PC-3 (cell line): Measurements from ENCODE around the gene ERAP2. TPM values are rescaled to one million over a fixed set of nuclear protein-coding genes. Genes with fewer than 3 reads are reported as not detected.

Experiments
- ATAC-seq: fragments of 200-7000 bp; cut with Tn5 transposase; 2 replicates; pipeline ENCODE4 v1.9.1; 2020; ENCODE audit warnings: mild to moderate bottlenecking, moderate library complexity
- BruUV-seq: library from RNA; stranded (reverse); fragments of 400-500 nt; replicated peaks from 2 replicates; lab custom pipeline; 2021; lab: Mats Ljungman, UMichigan
- CTCF ChIA-PET: fragments of 300-600 bp; sonication (Branson Sonifier 250); formaldehyde crosslinking; loops from one replicate; lab custom pipeline; 2022; ENCODE audit warnings: antibody characterized with exemption; lab: Charles Lee
- POLR2A ChIA-PET: fragments of 300-600 bp; sonication (Branson Sonifier 250); formaldehyde crosslinking; loops from one replicate; lab custom pipeline; 2022; ENCODE audit warnings: antibody characterized with exemption; ENCODE audit not compliant: unreplicated experiment; lab: Charles Lee
- DNase-seq: peaks from one replicate; pipeline ENCODE4 v3.0.0-alpha.2; 2015
- H2AFZ ChIP-seq: fragments of 300-600 bp; sonication (generic); 2 replicates; pipeline ENCODE4 v1.6.0; 2016; ENCODE audit warnings: antibody characterized with exemption, low read length
- H3F3A ChIP-seq: fragments of 300-600 bp; sonication (generic); one replicate; pipeline ENCODE4 v1.6.0; 2017; ENCODE audit warnings: antibody characterized with exemption, low read length, control low read depth, mild to moderate bottlenecking; ENCODE audit not compliant: unreplicated experiment
- H3K27ac ChIP-seq: fragments of 300-600 bp; sonication (generic); 2 replicates; pipeline ENCODE4 v1.5.1; 2016; ENCODE audit warnings: mild to moderate bottlenecking, low read length
- H3K27me3 ChIP-seq: fragments of 300-600 bp; sonication (generic); 2 replicates; pipeline ENCODE4 v1.6.1; 2016; ENCODE audit warnings: low read length, mixed read lengths
- H3K36me3 ChIP-seq: fragments of 300-600 bp; sonication (generic); 2 replicates; pipeline ENCODE4 v1.6.1; 2016; ENCODE audit warnings: low read depth, mixed run types, low read length, mixed read lengths
- H3K4me1 ChIP-seq: fragments of 300-600 bp; sonication (generic); 2 replicates; pipeline ENCODE4 v1.5.1; 2016; ENCODE audit warnings: low read length; ENCODE audit not compliant: insufficient read depth
- H3K4me2 ChIP-seq: fragments of 300-600 bp; sonication (generic); 2 replicates; pipeline ENCODE4 v1.6.0; 2016; ENCODE audit warnings: low read length
- H3K4me3 ChIP-seq: fragments of 300-600 bp; sonication (generic); 2 replicates; pipeline ENCODE4 v1.5.1; 2016; ENCODE audit warnings: mild to moderate bottlenecking, low read length, mixed read lengths
- H3K79me2 ChIP-seq: fragments of 300-600 bp; sonication (generic); 2 replicates; pipeline ENCODE4 v1.6.1; 2017; ENCODE audit warnings: low read length, mixed read lengths
- H3K9ac ChIP-seq: fragments of 300-600 bp; sonication (generic); 2 replicates; pipeline ENCODE4 v1.6.0; 2016; ENCODE audit warnings: mild to moderate bottlenecking, low read length
- H3K9me2 ChIP-seq: fragments of 300-600 bp; sonication (generic); replicated peaks from 2 replicates; pipeline ENCODE4 v1.6.1; 2016; ENCODE audit warnings: mixed run types, low read length, mixed read lengths
- H3K9me3 ChIP-seq: fragments of 300-600 bp; sonication (generic); 2 replicates; pipeline ENCODE4 v1.6.1; 2016; ENCODE audit warnings: low read length, mixed read lengths
- H4K20me1 ChIP-seq: fragments of 300-600 bp; sonication (generic); 2 replicates; pipeline ENCODE4 v1.6.1; 2016; ENCODE audit warnings: low read length, mixed read lengths
- CTCF ChIP-seq: fragments of 300-600 bp; sonication (generic); conservative IDR thresholded peaks from 2 replicates; pipeline ENCODE4 v1.5.1; 2017; ENCODE audit warnings: antibody characterized with exemption, low read depth, mild to moderate bottlenecking, low read length
- EZH2 ChIP-seq: fragments of 300-600 bp; sonication (generic); IDR thresholded peaks from one replicate; pipeline ENCODE4 v1.6.1; 2017; ENCODE audit warnings: antibody characterized with exemption, mild to moderate bottlenecking, low read length; ENCODE audit not compliant: unreplicated experiment
- EZH2phosphoT487 ChIP-seq: fragments of 300-600 bp; sonication (generic); IDR thresholded peaks from 2 replicates; pipeline ENCODE4 v1.6.1; 2018; ENCODE audit warnings: mild to moderate bottlenecking, antibody characterized with exemption, low read length, borderline replicate concordance
- intact Hi-C: fragments of 100-400 bp; cut with micrococcal nuclease; formaldehyde crosslinking; loops from 2 replicates; pipeline ENCODE4 v1.9.0; 2023
- total RNA-seq: library from RNA; depleted of rRNA; stranded (reverse); fragments of >200 nt; gene quantifications from 2 replicates; pipeline ENCODE4 v1.2.3, GENCODE V29; 2014

Gene ERAP2
- total RNA-seq, 1 experiment from 2014 or later = 9.6 TPM

- no peaks in the 10 kb centered on the region for H3F3A ChIP-seq
- H2AFZ ChIP-seq = no peak overlapping the region
- no TSS peak for BruUV-seq
- H3K79me2 ChIP-seq = no peaks in the 10 kb centered on the region
- no peaks in the 10 kb centered on the region for H3K9me3 ChIP-seq
- no peaks in the 10 kb centered on the region for H4K20me1 ChIP-seq
- POLR2A ChIA-PET = no interaction called here
- peak; percentile 77 for DNase-seq
- peak; percentile 61 for ATAC-seq
- intact Hi-C loops = no loop called here
- no peak overlapping the region for H3K9ac ChIP-seq
- TF ChIP-seq EZH2 (no peak), EZH2phosphoT487 (no peak), CTCF (no peak)
- peaks cover 34% of the 10 kb centered on the region for H3K4me1 ChIP-seq
- H3K36me3 ChIP-seq = no peaks in the 10 kb centered on the region
- H3K4me2 ChIP-seq = no peak overlapping the region
- CTCF ChIA-PET = no interaction called here
- H3K9me2 ChIP-seq = no peaks in the 10 kb centered on the region
- no peaks in the 10 kb centered on the region for H3K27me3 ChIP-seq
- peak overlapping the region; percentile 45 for H3K27ac ChIP-seq
- H3K4me3 ChIP-seq = no peak overlapping the region
Observed at GRCh38 chr5:96880444-96881164, 4.3 kb downstream of the ERAP2 start.

GRCh38 chr5:96881511-96882115 is 5.3 kb downstream of the ERAP2 start:
- BruUV-seq = no TSS peak

More at GRCh38 chr5:96881511-96882115, 5.3 kb downstream of the ERAP2 start:
- intact Hi-C loops = no loop called here
- peak overlapping the region; percentile 16; the same call in 1 of the 2 replicates for H3K4me2 ChIP-seq
- no peaks in the 10 kb centered on the region for H3K9me3 ChIP-seq
- peak overlapping the region; percentile 45 for H3K27ac ChIP-seq
- no peaks in the 10 kb centered on the region for H3K79me2 ChIP-seq
- H4K20me1 ChIP-seq = no peaks in the 10 kb centered on the region
- H3K4me1 ChIP-seq = peaks cover 31% of the 10 kb centered on the region
- no peaks in the 10 kb centered on the region for H3K27me3 ChIP-seq
- DNase-seq (peak; percentile 50), ATAC-seq (peak; percentile 42)
- TF ChIP-seq EZH2phosphoT487 (no peak), CTCF (no peak), EZH2 (no peak)
- no peaks in the 10 kb centered on the region for H3K36me3 ChIP-seq
- POLR2A ChIA-PET = no interaction called here
- H3K4me3 ChIP-seq = no peak overlapping the region
- H3K9ac ChIP-seq = no peak overlapping the region
- H3F3A ChIP-seq = no peaks in the 10 kb centered on the region
- H3K9me2 ChIP-seq = no peaks in the 10 kb centered on the region
- CTCF ChIA-PET = interaction anchor here (1.0 kb wide), 1 partner anchor 13 kb away, joined by 3 read pairs; no protein-coding TSS in a partner anchor
- no peak overlapping the region; the same call in 1 of the 2 replicates for H2AFZ ChIP-seq
